Transverse colon (tissue), 4 donors: ENCODE results near the gene PMFBP1. TPM values are rescaled to one million over a fixed set of nuclear protein-coding genes. Genes with fewer than 3 reads are reported as not detected.

Source experiments
- DNase-seq: peaks from one replicate; pipeline ENCODE4 v3.0.0-alpha.2; 2019
- H3K27ac ChIP-seq, 4 donors: fragments of 200-600 bp; sonication (generic); 2 replicates each; pipeline ENCODE4 v1.5.1; 2016 to 2018; ENCODE audit warnings: inconsistent platforms in 4 of 4
- H3K27me3 ChIP-seq: fragments of 200-600 bp; sonication (generic); 2 replicates; pipeline ENCODE4 v1.5.1; 2017; ENCODE audit warnings: inconsistent platforms
- H3K36me3 ChIP-seq, 4 donors: fragments of 200-600 bp; sonication (generic); 2 replicates each; pipeline ENCODE4 v1.5.1; 2017 to 2019; ENCODE audit warnings: inconsistent platforms in 4 of 4
- H3K4me1 ChIP-seq, 4 donors: fragments of 200-600 bp; sonication (generic); 2 replicates each; pipeline ENCODE4 v1.5.1; 2017 to 2020; ENCODE audit warnings: inconsistent platforms in 4 of 4
- H3K4me3 ChIP-seq, 4 donors: fragments of 200-600 bp; sonication (generic); 1 replicate in 1 of 4; 2 replicates in 3 of 4; pipeline versions ENCODE4 v1.5.1 to v1.6.1; 2017 to 2019; ENCODE audit warnings: inconsistent platforms in 4 of 4
- H3K9me3 ChIP-seq, 2 donors: fragments of 200-600 bp; sonication (generic); 2 replicates each; pipeline ENCODE4 v1.5.1; 2017 to 2019; ENCODE audit warnings: inconsistent platforms in 2 of 2
- CTCF ChIP-seq, 5 experiments: fragments of 200-600 bp in 3 of 5; fragments of 450-650 bp in 2 of 5; sonication (generic) in 3 of 5; IDR thresholded peaks; 1 replicate in 2 of 5; 2 replicates in 3 of 5; pipeline ENCODE4 v1.5.1; 2016 to 2017; ENCODE audit warnings: antibody characterized with exemption in 5 of 5, inconsistent platforms in 3 of 5, mild to moderate bottlenecking in 2 of 5, moderate library complexity in 1 of 5
- EP300 ChIP-seq: sonication (generic); formaldehyde crosslinking; IDR thresholded peaks from one replicate; pipeline ENCODE4 v1.6.1; 2017; ENCODE audit warnings: antibody characterized with exemption, low read depth
- POLR2A ChIP-seq: fragments of 450-650 bp; IDR thresholded peaks from one replicate; pipeline ENCODE4 v1.6.1; 2016; ENCODE audit warnings: antibody characterized with exemption, mild to moderate bottlenecking, moderate library complexity
- POLR2AphosphoS5 ChIP-seq, 3 donors: sonication (generic); formaldehyde crosslinking; IDR thresholded peaks; one replicate each; pipeline ENCODE4 v1.6.1; 2016; ENCODE audit warnings: antibody characterized with exemption in 3 of 3
- WGBS, 2 donors: methylation state at CpG; one replicate each; pipeline ENCODE4 v1.1.5; 2018; ENCODE audit warnings: low coverage in 1 of 2; 5-methylcytosine and 5-hydroxymethylcytosine counted together
- in situ Hi-C, 4 donors: fragments of 200-750 bp; cut with MboI; loops; one replicate each; pipeline versions ENCODE4 v1.15.0 to v1.15.1; 2017; ENCODE audit warnings: low sequenced_read_pairs in 3 of 4, low pct_ligation_motif_present in 1 of 4, low pct_unique_long_range_greater_than_20kb in 1 of 4
- intact Hi-C: fragments of 100-400 bp; cut with DNase I; formaldehyde crosslinking; loops from one replicate; pipeline ENCODE4 v1.15.1; 2023; ENCODE audit warnings: low total_unique reads
- total RNA-seq, 4 donors: library from RNA; depleted of rRNA; stranded (reverse); fragments of >200 nt; gene quantifications; one replicate each; pipeline ENCODE4 v1.1.0, GENCODE V29; 2016

Gene PMFBP1
- total RNA-seq, 4 donors from 2014 or later: 0.75 to 8.4 (median 4.2) TPM

DNA sequence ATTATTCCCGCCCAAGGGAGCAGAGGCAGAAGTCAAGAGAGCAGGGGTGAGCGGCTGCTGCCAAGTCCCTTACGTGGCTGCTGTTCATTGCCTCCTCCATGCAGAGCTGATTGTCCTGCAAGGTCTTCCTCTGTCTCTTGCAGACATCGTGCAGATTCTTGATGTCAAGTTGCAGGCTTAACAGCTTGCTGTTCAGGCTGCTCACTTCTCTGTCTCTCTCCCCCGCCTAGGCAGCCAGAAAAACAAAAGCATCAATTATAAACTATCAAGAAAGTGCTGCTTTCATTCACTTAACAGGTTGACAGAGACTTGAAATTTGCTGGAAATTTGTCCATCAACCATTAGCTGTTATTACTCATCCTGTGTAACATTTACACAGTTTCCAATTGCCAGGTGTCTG lies 7.3 kb downstream of the PMFBP1 start:
- no peak overlapping the region for H3K27ac ChIP-seq
- no peaks in the 10 kb centered on the region for H3K36me3 ChIP-seq
- H3K27me3 ChIP-seq: no peaks in the 10 kb centered on the region
- TF ChIP-seq POLR2AphosphoS5 (IDR thresholded peaks at IDR 0.05) (no peak), CTCF (IDR thresholded peaks at IDR 0.05) (no peak), POLR2A (no peak), EP300 (no peak)
- DNase-seq: no peak
- 68 to 71% methylated on average over 3 to 5 of the region's 5 CpGs for WGBS, 2 donors
- intact Hi-C loops (no loop called here), in situ Hi-C loops (no loop called here)
- peaks cover 0 to 15% (median 3%) of the 10 kb centered on the region in 4 donors for H3K4me1 ChIP-seq
- H3K4me3 ChIP-seq: no peak overlapping the region
- H3K9me3 ChIP-seq: no peaks in the 10 kb centered on the region

GRCh38 chr16:72162105-72162692 lies 9.8 kb downstream of the PMFBP1 start:
- TF ChIP-seq POLR2A: no peak
- no peak for TF ChIP-seq EP300
- no peak for TF ChIP-seq POLR2AphosphoS5 (IDR thresholded peaks at IDR 0.05)
- no peak for TF ChIP-seq CTCF (IDR thresholded peaks at IDR 0.05)
- Histone ChIP-seq H3K27ac (no peak overlapping the region), H3K4me1 (peaks cover 0 to 15% (median 3%) of the 10 kb centered on the region in 4 donors), H3K27me3 (no peaks in the 10 kb centered on the region), H3K36me3 (no peaks in the 10 kb centered on the region), H3K4me3 (no peak overlapping the region), H3K9me3 (no peaks in the 10 kb centered on the region)
- 49 to 56% methylated on average over 6 of the region's 6 CpGs for WGBS, 2 donors
- DNase-seq: no peak
- in situ Hi-C loops (no loop called here), intact Hi-C loops (no loop called here)

DNA sequence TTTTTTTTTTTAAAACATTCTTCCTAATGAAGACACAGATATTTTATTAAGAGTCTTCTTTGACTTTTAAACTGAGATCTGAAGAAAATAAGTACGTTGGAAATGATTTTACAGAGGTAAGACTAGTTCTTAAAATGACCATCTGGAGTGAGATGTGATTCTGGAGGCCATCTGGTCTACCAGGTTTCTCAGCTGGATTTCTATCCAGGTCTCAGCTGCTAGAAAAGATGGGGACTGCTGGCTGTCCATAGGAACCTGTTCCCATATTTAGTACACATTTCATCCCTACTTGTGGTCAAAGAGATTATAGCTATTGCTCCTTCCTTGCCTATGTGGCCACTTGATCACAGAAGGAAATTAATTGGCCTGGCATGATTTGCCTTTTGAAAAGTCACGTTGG lies 12.2 kb downstream of the PMFBP1 start:
- intact Hi-C loops: no loop called here
- no peak for TF ChIP-seq POLR2A
- no peak for TF ChIP-seq EP300
- TF ChIP-seq CTCF (IDR thresholded peaks at IDR 0.05): no peak
- TF ChIP-seq POLR2AphosphoS5 (IDR thresholded peaks at IDR 0.05): no peak
- no peak for DNase-seq
- WGBS, 2 donors: 67 to 77% methylated on average over 2 of the region's 2 CpGs
- Histone ChIP-seq H3K27ac (no peak overlapping the region), H3K4me3 (no peak overlapping the region), H3K36me3 (no peaks in the 10 kb centered on the region), H3K9me3 (no peaks in the 10 kb centered on the region), H3K27me3 (no peaks in the 10 kb centered on the region), H3K4me1 (peaks cover 0 to 15% (median 3%) of the 10 kb centered on the region in 4 donors)
- in situ Hi-C loops: no loop called here

- DNase-seq: no peak
- TF ChIP-seq POLR2AphosphoS5 (IDR thresholded peaks at IDR 0.05): no peak
- TF ChIP-seq EP300: no peak
- no peak for TF ChIP-seq POLR2A
- no peak for TF ChIP-seq CTCF (IDR thresholded peaks at IDR 0.05)
- intact Hi-C loops (no loop called here), in situ Hi-C loops (no loop called here)
- Histone ChIP-seq H3K36me3 (no peaks in the 10 kb centered on the region), H3K27me3 (no peaks in the 10 kb centered on the region), H3K9me3 (no peaks in the 10 kb centered on the region), H3K4me1 (peaks cover 0 to 15% (median 3%) of the 10 kb centered on the region in 4 donors), H3K27ac (no peak overlapping the region), H3K4me3 (no peak overlapping the region)
- 63 to 100% methylated on average over 1 to 2 of the region's 2 CpGs for WGBS, 2 donors
These were observed 12.6 kb downstream of the PMFBP1 start for GRCh38 chr16:72159386-72159785.
